PC-3 (cell line): Measurements from ENCODE around the gene HSD17B7.

Source experiments
- CTCF ChIP-seq: fragments of 300-600 bp; sonication (generic); conservative IDR thresholded peaks from 2 replicates; pipeline ENCODE4 v1.5.1; 2017; ENCODE audit warnings: antibody characterized with exemption, low read depth, mild to moderate bottlenecking, low read length
- EZH2 ChIP-seq: fragments of 300-600 bp; sonication (generic); IDR thresholded peaks from one replicate; pipeline ENCODE4 v1.6.1; 2017; ENCODE audit warnings: antibody characterized with exemption, mild to moderate bottlenecking, low read length; ENCODE audit not compliant: unreplicated experiment

GRCh38 chr1:162840250-162840839 lies 49.8 kb downstream of the HSD17B7 start:
- 0 out of 2 replicates have a peak, but pooled peaks have one; percentile 9 for TF ChIP-seq CTCF
- TF ChIP-seq EZH2: no peak
